Stimulated activated CD4-positive, alpha-beta T cell treated with anti-CD3 and anti-CD28 coated beads, Interleukin-1b, Interleukin-23, amount 100 ng/mL, for 48 hours (primary cell): ENCODE results near the gene PIH1D2.
A peak's percentile ranks its signal among the peaks of the same experiment; 100 is the strongest.
"Not testable (repeated sequence)": the region's sequence is repeated elsewhere in the genome, so short reads cannot be mapped to it uniquely, and the experiment has no call there.

Experiments used
- DNase-seq: peaks from one replicate; pipeline ENCODE4 v3.0.0-alpha.2; 2020

PIH1D2 gene

GRCh38 chr11:112050721-112051120 is 23.1 kb downstream of the PIH1D2 start:
- no peak for DNase-seq

- no peak for DNase-seq
Observed at GRCh38 chr11:112049777-112050176, 24.0 kb downstream of the PIH1D2 start.

- DNase-seq = not testable (repeated sequence)
Observed at GRCh38 chr11:112048256-112048655, 25.6 kb downstream of the PIH1D2 start.

GRCh38 chr11:112046647-112047046 is 27.2 kb downstream of the PIH1D2 start:
- not testable (repeated sequence) for DNase-seq

- DNase-seq = no peak
Observed at GRCh38 chr11:112044961-112045360, 28.9 kb downstream of the PIH1D2 start.

- no peak for DNase-seq
Observed at GRCh38 chr11:112042961-112043304, 30.9 kb downstream of the PIH1D2 start.

- DNase-seq = no peak
Observed at GRCh38 chr11:112042161-112042960, 31.5 kb downstream of the PIH1D2 start.

GRCh38 chr11:112037527-112037926 is 36.3 kb downstream of the PIH1D2 start:
- DNase-seq = no peak

GRCh38 chr11:112033902-112034301 is 39.9 kb downstream of the PIH1D2 start:
- no peak for DNase-seq

GRCh38 chr11:112029460-112029859 is 44.4 kb downstream of the PIH1D2 start:
- no peak for DNase-seq

GRCh38 chr11:112026784-112027410 is 46.9 kb downstream of the PIH1D2 start:
- not testable (repeated sequence) for DNase-seq

GRCh38 chr11:112025707-112026106 is 48.1 kb downstream of the PIH1D2 start:
- DNase-seq = no peak

- peak; percentile 86 for DNase-seq
Observed at GRCh38 chr11:112024773-112025678, 48.8 kb downstream of the PIH1D2 start, which contains the start of gene DLAT. Gene DLAT (plus strand): TSS chr11:112025408. CDS start chr11:112025473, 65 bp downstream.

GRCh38 chr11:112024178-112024772 is 49.5 kb downstream of the PIH1D2 start:
- DNase-seq = no peak

GRCh38 chr11:112023104-112023503 is 50.7 kb downstream of the PIH1D2 start:
- no peak for DNase-seq

- no peak for DNase-seq
Observed at GRCh38 chr11:112019066-112019465, 54.8 kb downstream of the PIH1D2 start.
